ENCODE data around the gene ACVR2B.

The ACVR2B gene

GRCh38 chr3:38471260-38471857 lies 17.7 kb downstream of the ACVR2B start:
- Mint-ChIP-seq H3K27ac (no peak overlapping the region), H3K4me1 (ENCODE audit: low read depth) (no peaks in the 10 kb centered on the region), H3K4me3 (no peak overlapping the region), H3K9me3 (peaks cover 29% of the 10 kb centered on the region), H3K27me3 (ENCODE audit: low read depth) (no peaks in the 10 kb centered on the region), H3K36me3 (ENCODE audit: low read depth) (peaks cover 6% of the 10 kb centered on the region)
- DNase-seq (ENCODE audit: low spot score): no peak

GRCh38 chr3:38472342-38472741 lies 18.7 kb downstream of the ACVR2B start:
- Mint-ChIP-seq H3K36me3 (ENCODE audit: low read depth) (peaks cover 6% of the 10 kb centered on the region), H3K27ac (no peak overlapping the region), H3K4me3 (no peak overlapping the region), H3K9me3 (peaks cover 29% of the 10 kb centered on the region), H3K4me1 (ENCODE audit: low read depth) (no peaks in the 10 kb centered on the region), H3K27me3 (ENCODE audit: low read depth) (no peaks in the 10 kb centered on the region)
- DNase-seq (ENCODE audit: low spot score): no peak

GRCh38 chr3:38473229-38473628 lies 19.5 kb downstream of the ACVR2B start:
- Mint-ChIP-seq H3K27ac (no peak overlapping the region), H3K4me3 (no peak overlapping the region), H3K36me3 (ENCODE audit: low read depth) (peaks cover 6% of the 10 kb centered on the region), H3K4me1 (ENCODE audit: low read depth) (no peaks in the 10 kb centered on the region), H3K27me3 (ENCODE audit: low read depth) (no peaks in the 10 kb centered on the region), H3K9me3 (peaks cover 27% of the 10 kb centered on the region)
- no peak for DNase-seq (ENCODE audit: low spot score)

GRCh38 chr3:38474928-38475605 lies 21.4 kb downstream of the ACVR2B start:
- no peaks in the 10 kb centered on the region for H3K4me1 Mint-ChIP-seq (ENCODE audit: low read depth)
- DNase-seq (ENCODE audit: low spot score): no peak
- H3K27ac Mint-ChIP-seq: no peak overlapping the region
- peaks cover 5% of the 10 kb centered on the region for H3K36me3 Mint-ChIP-seq (ENCODE audit: low read depth)
- peaks cover 9% of the 10 kb centered on the region for H3K9me3 Mint-ChIP-seq
- H3K4me3 Mint-ChIP-seq: no peak overlapping the region
- no peaks in the 10 kb centered on the region for H3K27me3 Mint-ChIP-seq (ENCODE audit: low read depth)

DNA sequence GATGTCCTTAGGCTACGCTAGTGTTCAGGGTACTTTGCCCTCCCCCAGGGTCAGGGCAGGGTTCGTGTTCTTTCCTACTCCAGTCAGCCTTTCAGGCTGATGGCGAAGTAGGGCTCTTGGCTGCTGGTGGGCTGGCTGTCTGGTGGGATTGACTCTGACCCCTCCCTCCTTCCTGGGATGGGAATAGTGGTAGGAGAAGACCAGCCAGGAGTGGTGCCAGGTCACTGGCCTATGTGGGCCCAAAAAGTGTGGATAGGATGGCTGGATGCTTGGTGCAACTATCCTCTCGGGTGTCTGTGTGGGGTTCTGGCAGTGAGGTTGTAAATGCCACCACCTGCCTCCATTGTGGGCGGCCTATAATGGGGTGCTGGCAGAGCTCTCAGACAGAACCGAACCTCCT lies 22.0 kb downstream of the ACVR2B start:
- H3K9me3 Mint-ChIP-seq: peaks cover 2% of the 10 kb centered on the region
- H3K4me1 Mint-ChIP-seq (ENCODE audit: low read depth): no peaks in the 10 kb centered on the region
- H3K27me3 Mint-ChIP-seq (ENCODE audit: low read depth): no peaks in the 10 kb centered on the region
- H3K27ac Mint-ChIP-seq: no peak overlapping the region
- H3K4me3 Mint-ChIP-seq: no peak overlapping the region
- no peak for DNase-seq (ENCODE audit: low spot score)
- H3K36me3 Mint-ChIP-seq (ENCODE audit: low read depth): peaks cover 5% of the 10 kb centered on the region

GRCh38 chr3:38476157-38476756 lies 22.6 kb downstream of the ACVR2B start:
- Mint-ChIP-seq H3K27ac (no peak overlapping the region), H3K4me1 (ENCODE audit: low read depth) (no peaks in the 10 kb centered on the region), H3K4me3 (no peak overlapping the region), H3K27me3 (ENCODE audit: low read depth) (no peaks in the 10 kb centered on the region), H3K9me3 (no peaks in the 10 kb centered on the region), H3K36me3 (ENCODE audit: low read depth) (peaks cover 5% of the 10 kb centered on the region)
- DNase-seq (ENCODE audit: low spot score): no peak

DNA sequence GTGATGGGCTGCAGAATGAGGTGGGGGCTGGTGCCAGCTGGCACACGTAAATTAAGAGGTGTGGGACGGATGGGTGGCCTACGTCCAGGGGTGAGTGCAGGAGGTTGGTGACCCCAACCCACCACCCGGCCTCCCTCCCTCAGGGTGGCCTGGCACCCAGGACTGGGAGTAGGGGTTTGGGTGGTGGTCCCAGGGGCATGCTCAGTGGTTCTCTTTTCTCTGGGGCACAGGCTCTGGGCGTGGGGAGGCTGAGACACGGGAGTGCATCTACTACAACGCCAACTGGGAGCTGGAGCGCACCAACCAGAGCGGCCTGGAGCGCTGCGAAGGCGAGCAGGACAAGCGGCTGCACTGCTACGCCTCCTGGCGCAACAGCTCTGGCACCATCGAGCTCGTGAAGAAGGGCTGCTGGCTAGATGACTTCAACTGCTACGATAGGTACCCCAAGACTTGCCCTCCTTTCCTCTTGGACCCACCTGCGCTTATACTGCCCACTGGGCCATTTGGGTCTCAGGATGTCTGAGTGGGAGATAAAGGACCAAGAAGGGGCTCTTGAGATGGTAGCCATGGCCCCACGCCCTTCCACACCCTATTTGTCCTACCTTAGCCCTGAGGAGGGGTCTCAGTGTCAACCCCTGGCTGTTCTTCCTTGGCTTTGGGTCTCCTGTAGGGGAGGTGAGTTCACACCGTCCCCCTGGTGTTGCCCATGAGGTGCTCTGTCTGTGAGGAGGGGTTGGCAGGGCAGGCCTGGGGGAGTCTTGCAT lies 23.5 kb downstream of the ACVR2B start:
- Mint-ChIP-seq H3K9me3 (no peaks in the 10 kb centered on the region), H3K4me3 (no peak overlapping the region), H3K4me1 (ENCODE audit: low read depth) (no peaks in the 10 kb centered on the region), H3K27me3 (ENCODE audit: low read depth) (no peaks in the 10 kb centered on the region), H3K27ac (no peak overlapping the region), H3K36me3 (ENCODE audit: low read depth) (peaks cover 5% of the 10 kb centered on the region)
- no peak for DNase-seq (ENCODE audit: low spot score)

- no peaks in the 10 kb centered on the region for H3K27me3 Mint-ChIP-seq (ENCODE audit: low read depth)
- H3K4me1 Mint-ChIP-seq (ENCODE audit: low read depth): no peaks in the 10 kb centered on the region
- no peak overlapping the region for H3K4me3 Mint-ChIP-seq
- no peak for DNase-seq (ENCODE audit: low spot score)
- peaks cover 7% of the 10 kb centered on the region for H3K36me3 Mint-ChIP-seq (ENCODE audit: low read depth)
- H3K27ac Mint-ChIP-seq: no peak overlapping the region
- H3K9me3 Mint-ChIP-seq: no peaks in the 10 kb centered on the region
These were observed 24.3 kb downstream of the ACVR2B start for GRCh38 chr3:38477839-38478450.

DNA sequence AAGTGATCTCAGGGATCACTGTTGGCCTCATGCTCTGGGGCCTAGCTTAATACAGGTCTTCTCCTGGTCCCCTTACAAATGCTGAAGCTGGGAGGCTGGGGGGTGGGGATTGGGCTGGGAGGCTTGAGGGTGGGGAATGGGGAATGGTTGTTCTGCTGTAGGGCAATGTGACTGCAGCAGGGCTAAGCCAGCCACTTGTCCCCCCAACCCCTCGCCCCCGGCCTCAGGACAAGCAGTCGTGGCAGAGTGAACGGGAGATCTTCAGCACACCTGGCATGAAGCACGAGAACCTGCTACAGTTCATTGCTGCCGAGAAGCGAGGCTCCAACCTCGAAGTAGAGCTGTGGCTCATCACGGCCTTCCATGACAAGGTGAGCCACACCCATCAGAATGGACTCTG lies 25.2 kb downstream of the ACVR2B start:
- H3K27ac Mint-ChIP-seq: no peak overlapping the region
- no peaks in the 10 kb centered on the region for H3K4me1 Mint-ChIP-seq (ENCODE audit: low read depth)
- no peak overlapping the region for H3K4me3 Mint-ChIP-seq
- H3K36me3 Mint-ChIP-seq (ENCODE audit: low read depth): peaks cover 11% of the 10 kb centered on the region
- DNase-seq (ENCODE audit: low spot score): no peak
- H3K9me3 Mint-ChIP-seq: no peaks in the 10 kb centered on the region
- no peaks in the 10 kb centered on the region for H3K27me3 Mint-ChIP-seq (ENCODE audit: low read depth)

- Mint-ChIP-seq H3K27me3 (ENCODE audit: low read depth) (no peaks in the 10 kb centered on the region), H3K4me1 (ENCODE audit: low read depth) (no peaks in the 10 kb centered on the region), H3K4me3 (no peak overlapping the region), H3K27ac (peak overlapping the region; percentile 60), H3K9me3 (no peaks in the 10 kb centered on the region), H3K36me3 (ENCODE audit: low read depth) (peaks cover 11% of the 10 kb centered on the region)
- no peak for DNase-seq (ENCODE audit: low spot score)
These were observed 25.9 kb downstream of the ACVR2B start for GRCh38 chr3:38479431-38480092.

GRCh38 chr3:38480093-38480445 lies 26.4 kb downstream of the ACVR2B start:
- Mint-ChIP-seq H3K27ac (no peak overlapping the region), H3K4me1 (ENCODE audit: low read depth) (no peaks in the 10 kb centered on the region), H3K9me3 (no peaks in the 10 kb centered on the region), H3K27me3 (ENCODE audit: low read depth) (no peaks in the 10 kb centered on the region), H3K36me3 (ENCODE audit: low read depth) (peaks cover 11% of the 10 kb centered on the region), H3K4me3 (no peak overlapping the region)
- DNase-seq (ENCODE audit: low spot score): no peak

DNA sequence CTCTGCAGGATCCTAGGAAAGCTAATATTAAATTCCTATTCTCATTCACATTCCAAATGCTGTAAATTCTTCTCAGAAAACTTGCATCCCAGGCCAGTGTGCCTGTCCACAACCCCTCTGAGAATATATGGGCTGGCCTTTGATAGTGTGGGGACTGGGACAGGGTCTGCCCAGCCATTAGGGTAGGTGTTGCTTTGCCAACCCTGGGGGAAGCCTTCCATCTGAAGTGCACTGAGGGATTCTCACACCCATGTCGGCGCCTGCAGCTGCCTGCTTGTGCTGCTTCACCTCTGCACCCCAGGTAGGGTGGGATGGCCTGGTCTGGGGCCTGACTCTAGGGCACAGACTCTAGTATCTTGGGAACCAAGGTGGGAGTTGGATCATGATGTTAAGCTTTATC lies 27.2 kb downstream of the ACVR2B start:
- Mint-ChIP-seq H3K27ac (no peak overlapping the region), H3K36me3 (ENCODE audit: low read depth) (peaks cover 11% of the 10 kb centered on the region), H3K9me3 (no peaks in the 10 kb centered on the region), H3K4me1 (ENCODE audit: low read depth) (no peaks in the 10 kb centered on the region), H3K27me3 (ENCODE audit: low read depth) (no peaks in the 10 kb centered on the region), H3K4me3 (no peak overlapping the region)
- DNase-seq (ENCODE audit: low spot score): no peak

DNA sequence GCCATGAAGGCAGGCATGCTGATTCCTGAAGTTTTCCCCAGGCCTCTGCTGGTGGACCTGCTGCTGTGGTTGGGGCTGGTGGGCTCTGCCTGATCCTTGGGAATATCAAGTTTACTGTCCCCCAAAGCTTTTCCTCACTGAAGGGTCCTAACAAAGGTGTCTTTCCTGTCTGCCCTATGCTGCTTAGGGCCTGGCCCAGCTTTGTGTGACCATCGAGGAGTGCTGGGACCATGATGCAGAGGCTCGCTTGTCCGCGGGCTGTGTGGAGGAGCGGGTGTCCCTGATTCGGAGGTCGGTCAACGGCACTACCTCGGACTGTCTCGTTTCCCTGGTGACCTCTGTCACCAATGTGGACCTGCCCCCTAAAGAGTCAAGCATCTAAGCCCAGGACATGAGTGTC lies 29.3 kb downstream of the ACVR2B start:
- Mint-ChIP-seq H3K27me3 (ENCODE audit: low read depth) (no peaks in the 10 kb centered on the region), H3K36me3 (ENCODE audit: low read depth) (peaks cover 11% of the 10 kb centered on the region), H3K27ac (no peak overlapping the region), H3K4me3 (no peak overlapping the region), H3K9me3 (no peaks in the 10 kb centered on the region), H3K4me1 (ENCODE audit: low read depth) (peaks cover 2% of the 10 kb centered on the region)
- DNase-seq (ENCODE audit: low spot score): no peak

All from T-helper 2 cell treated with Interferon-gamma antibody and Interleukin-4, amounts not matched to agents 5 μg/mL and 100 μg/mL, for 36 hours (primary cell).